Caco-2 (cell line): ENCODE data around the gene CIPC. TPM values are rescaled to one million over a fixed set of nuclear protein-coding genes. Genes with fewer than 3 reads are reported as not detected.

Experiments
- BruUV-seq: library from RNA; stranded (reverse); fragments of 400-500 nt; replicated peaks from 2 replicates; lab custom pipeline; 2021; lab: Mats Ljungman, UMichigan
- CTCF ChIA-PET: fragments of 300-600 bp; sonication (Branson Sonifier 250); formaldehyde crosslinking; loops from one replicate; lab custom pipeline; 2022; ENCODE audit warnings: antibody characterized with exemption; lab: Charles Lee
- POLR2A ChIA-PET: fragments of 300-600 bp; sonication (Branson Sonifier 250); formaldehyde crosslinking; loops from one replicate; lab custom pipeline; 2022; ENCODE audit warnings: antibody characterized with exemption; lab: Charles Lee
- DNase-seq, 2 experiments: peaks; one replicate each; pipeline versions ENCODE4 v3.0.0 to v3.0.0-alpha.2; 2020 to 2022
- H3K27me3 ChIP-seq: replicated peaks from 2 replicates; pipeline ENCODE4 v1.6.0; 2011; ENCODE audit warnings: low read length; ENCODE audit not compliant: control insufficient read depth, insufficient read depth
- H3K36me3 ChIP-seq: 2 replicates; pipeline ENCODE4 v1.5.1; 2011; ENCODE audit warnings: low read length; ENCODE audit not compliant: control insufficient read depth, insufficient read depth
- H3K4me1 ChIP-seq: fragments of 250-450 bp; sonication (Bioruptor Pico); 2 replicates; pipeline ENCODE4 v1.5.1; 2020; ENCODE audit warnings: mild to moderate bottlenecking
- H3K4me3 ChIP-seq: 2 replicates; pipeline ENCODE4 v1.5.1; 2011; ENCODE audit warnings: low read depth, mild to moderate bottlenecking, control low read depth, low read length
- H3K9me3 ChIP-seq: fragments of 250-450 bp; sonication (Bioruptor Pico); 2 replicates; pipeline ENCODE4 v1.5.1; 2020; ENCODE audit warnings: mild to moderate bottlenecking, moderate library complexity
- H3K27ac Mint-ChIP-seq: one replicate; pipeline ENCODE4 v1.8.0; 2022; ENCODE audit warnings: mixed read lengths; ENCODE audit not compliant: unreplicated experiment
- H3K27me3 Mint-ChIP-seq: one replicate; pipeline ENCODE4 v1.8.0; 2022; ENCODE audit warnings: mixed read lengths; ENCODE audit not compliant: insufficient read depth, unreplicated experiment
- H3K36me3 Mint-ChIP-seq: one replicate; pipeline ENCODE4 v1.8.0; 2022; ENCODE audit warnings: mild to moderate bottlenecking, mixed read lengths; ENCODE audit not compliant: insufficient read depth, unreplicated experiment
- H3K4me1 Mint-ChIP-seq: one replicate; pipeline ENCODE4 v1.8.0; 2022; ENCODE audit warnings: low read depth, mixed read lengths; ENCODE audit not compliant: unreplicated experiment
- H3K4me3 Mint-ChIP-seq: one replicate; pipeline ENCODE4 v1.8.0; 2022; ENCODE audit warnings: mild to moderate bottlenecking, moderate library complexity, mixed read lengths; ENCODE audit not compliant: unreplicated experiment
- H3K9me3 Mint-ChIP-seq: one replicate; pipeline ENCODE4 v1.8.0; 2022; ENCODE audit warnings: mixed read lengths; ENCODE audit not compliant: unreplicated experiment
- CTCF ChIP-seq, 2 experiments: fragments of 200-600 bp in 1 of 2; IDR thresholded peaks; 1 replicate in 1 of 2; 2 replicates in 1 of 2; pipeline versions ENCODE4 v1.5.1 to v1.8.0; 2011 to 2022; ENCODE audit warnings: antibody characterized with exemption in 1 of 2, control low read depth in 1 of 2, inconsistent platforms in 1 of 2, low read depth in 1 of 2, low read length in 1 of 2, mild to moderate bottlenecking in 1 of 2, moderate library complexity in 1 of 2; ENCODE audit not compliant: insufficient read depth in 1 of 2, severe bottlenecking in 1 of 2, unreplicated experiment in 1 of 2
- intact Hi-C: fragments of 100-400 bp; cut with micrococcal nuclease; formaldehyde crosslinking; loops from one replicate; pipeline ENCODE4 v1.10.0; 2022; ENCODE audit not compliant: unreplicated experiment
- total RNA-seq: library from RNA; stranded (reverse); gene quantifications from 2 replicates; pipeline ENCODE4 v1.2.3, GENCODE V29; 2022

CIPC gene
- total RNA-seq, 1 experiment from 2014 or later = 15.4 TPM

GRCh38 chr14:77086017-77086727 is 11.9 kb upstream of the CIPC start:
- Histone ChIP-seq H3K9me3 (peaks cover 7% of the 10 kb centered on the region; the same call in 1 of the 2 replicates), H3K36me3 (no peaks in the 10 kb centered on the region), H3K27me3 (no peaks in the 10 kb centered on the region), H3K4me1 (peaks cover 31% of the 10 kb centered on the region), H3K4me3 (no peak overlapping the region)
- Mint-ChIP-seq H3K4me3 (no peak overlapping the region), H3K9me3 (peaks cover 15% of the 10 kb centered on the region), H3K36me3 (peaks cover 18% of the 10 kb centered on the region), H3K27me3 (no peaks in the 10 kb centered on the region), H3K27ac (peak overlapping the region; percentile 75), H3K4me1 (peaks cover 24% of the 10 kb centered on the region)
- BruUV-seq = no TSS peak
- peak in 1 of 2 experiments; percentile 66 for DNase-seq
- intact Hi-C loops = loop anchor here (1.0 kb wide), 1 partner anchor 8 kb away; no protein-coding TSS in a partner anchor
- no peak for TF ChIP-seq CTCF (IDR thresholded peaks at IDR 0.05; ENCODE audit: insufficient read depth in 1 of 2, low read depth in 1 of 2, low read length in 1 of 2, severe bottlenecking in 1 of 2, unreplicated experiment in 1 of 2)
- POLR2A ChIA-PET = no interaction called here
- CTCF ChIA-PET = interaction anchor here (0.6 to 3.8 kb wide), 7 partner anchors 11 to 213 kb away, joined by 3 to 23 read pairs (median 3); no protein-coding TSS in a partner anchor

- CTCF ChIA-PET = interaction anchor here (1.7 to 3.8 kb wide), 3 partner anchors 10 to 214 kb away, joined by 7 to 23 read pairs (median 8); no protein-coding TSS in a partner anchor
- Histone ChIP-seq H3K9me3 (peaks cover 15% of the 10 kb centered on the region; the same call in 1 of the 2 replicates), H3K4me3 (no peak overlapping the region), H3K36me3 (no peaks in the 10 kb centered on the region), H3K4me1 (peaks cover 31% of the 10 kb centered on the region), H3K27me3 (no peaks in the 10 kb centered on the region)
- no TSS peak for BruUV-seq
- Mint-ChIP-seq H3K9me3 (peaks cover 22% of the 10 kb centered on the region), H3K4me1 (peaks cover 24% of the 10 kb centered on the region), H3K27ac (peak overlapping the region; percentile 75), H3K4me3 (no peak overlapping the region), H3K36me3 (peaks cover 18% of the 10 kb centered on the region), H3K27me3 (no peaks in the 10 kb centered on the region)
- POLR2A ChIA-PET = no interaction called here
- no peak for TF ChIP-seq CTCF (IDR thresholded peaks at IDR 0.05; ENCODE audit: insufficient read depth in 1 of 2, low read depth in 1 of 2, low read length in 1 of 2, severe bottlenecking in 1 of 2, unreplicated experiment in 1 of 2)
- no peak for DNase-seq
- intact Hi-C loops = loop anchor here (1.0 kb wide), 1 partner anchor 7 kb away; no protein-coding TSS in a partner anchor
Measured at GRCh38 chr14:77086951-77087350, 11.1 kb upstream of the CIPC start.

- CTCF ChIA-PET = no interaction called here
- H3K27me3 Mint-ChIP-seq = no peaks in the 10 kb centered on the region
- peak overlapping the region; percentile 33 for H3K4me3 Mint-ChIP-seq
Measured at GRCh38 chr14:77087631-77088030, 10.4 kb upstream of the CIPC start.

More at GRCh38 chr14:77087631-77088030, 10.4 kb upstream of the CIPC start:
- POLR2A ChIA-PET = no interaction called here
- Histone ChIP-seq H3K4me3 (no peak overlapping the region), H3K27me3 (no peaks in the 10 kb centered on the region), H3K4me1 (peaks cover 31% of the 10 kb centered on the region), H3K36me3 (no peaks in the 10 kb centered on the region), H3K9me3 (peaks cover 15% of the 10 kb centered on the region; the same call in 1 of the 2 replicates)
- Mint-ChIP-seq H3K36me3 (peaks cover 18% of the 10 kb centered on the region), H3K4me1 (peaks cover 24% of the 10 kb centered on the region), H3K9me3 (peaks cover 22% of the 10 kb centered on the region), H3K27ac (peak overlapping the region; percentile 84)
- intact Hi-C loops = loop anchor here (1.0 kb wide), 1 partner anchor 10 kb away; no protein-coding TSS in a partner anchor
- no peak for DNase-seq
- TSS peak; percentile 55 for BruUV-seq
- no peak for TF ChIP-seq CTCF (IDR thresholded peaks at IDR 0.05; ENCODE audit: insufficient read depth in 1 of 2, low read depth in 1 of 2, low read length in 1 of 2, severe bottlenecking in 1 of 2, unreplicated experiment in 1 of 2)
